ENCODE results near the gene BEND2.

DNA sequence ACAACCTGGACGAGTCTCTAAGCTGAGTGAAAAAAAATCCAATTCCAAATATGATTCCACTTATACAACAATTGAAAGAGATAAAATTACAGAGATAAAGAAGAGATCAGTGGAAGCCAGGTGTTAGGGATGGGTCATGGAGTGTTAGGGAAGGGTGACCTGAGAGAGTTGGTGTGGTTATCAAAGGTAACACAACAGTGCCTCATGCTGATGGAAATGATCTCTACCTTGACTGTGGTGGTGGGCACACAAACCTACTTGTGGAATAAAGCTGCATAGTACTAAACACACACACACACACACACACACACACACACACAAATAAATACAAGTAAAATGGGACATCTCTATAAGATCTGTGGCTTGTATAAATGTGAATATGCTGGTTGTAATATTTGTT is 26.0 kb downstream of the BEND2 start:
- TF ChIP-seq, protein P1, sequence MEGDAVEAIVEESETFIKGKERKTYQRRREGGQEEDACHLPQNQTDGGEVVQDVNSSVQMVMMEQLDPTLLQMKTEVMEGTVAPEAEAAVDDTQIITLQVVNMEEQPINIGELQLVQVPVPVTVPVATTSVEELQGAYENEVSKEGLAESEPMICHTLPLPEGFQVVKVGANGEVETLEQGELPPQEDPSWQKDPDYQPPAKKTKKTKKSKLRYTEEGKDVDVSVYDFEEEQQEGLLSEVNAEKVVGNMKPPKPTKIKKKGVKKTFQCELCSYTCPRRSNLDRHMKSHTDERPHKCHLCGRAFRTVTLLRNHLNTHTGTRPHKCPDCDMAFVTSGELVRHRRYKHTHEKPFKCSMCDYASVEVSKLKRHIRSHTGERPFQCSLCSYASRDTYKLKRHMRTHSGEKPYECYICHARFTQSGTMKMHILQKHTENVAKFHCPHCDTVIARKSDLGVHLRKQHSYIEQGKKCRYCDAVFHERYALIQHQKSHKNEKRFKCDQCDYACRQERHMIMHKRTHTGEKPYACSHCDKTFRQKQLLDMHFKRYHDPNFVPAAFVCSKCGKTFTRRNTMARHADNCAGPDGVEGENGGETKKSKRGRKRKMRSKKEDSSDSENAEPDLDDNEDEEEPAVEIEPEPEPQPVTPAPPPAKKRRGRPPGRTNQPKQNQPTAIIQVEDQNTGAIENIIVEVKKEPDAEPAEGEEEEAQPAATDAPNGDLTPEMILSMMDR (IDR thresholded peaks at IDR 0.05), result no peak
- TF ChIP-seq POLR2A (IDR thresholded peaks at IDR 0.05), result no peak
